ENCODE measurements around the gene IL12RB2.

Gene IL12RB2

DNA sequence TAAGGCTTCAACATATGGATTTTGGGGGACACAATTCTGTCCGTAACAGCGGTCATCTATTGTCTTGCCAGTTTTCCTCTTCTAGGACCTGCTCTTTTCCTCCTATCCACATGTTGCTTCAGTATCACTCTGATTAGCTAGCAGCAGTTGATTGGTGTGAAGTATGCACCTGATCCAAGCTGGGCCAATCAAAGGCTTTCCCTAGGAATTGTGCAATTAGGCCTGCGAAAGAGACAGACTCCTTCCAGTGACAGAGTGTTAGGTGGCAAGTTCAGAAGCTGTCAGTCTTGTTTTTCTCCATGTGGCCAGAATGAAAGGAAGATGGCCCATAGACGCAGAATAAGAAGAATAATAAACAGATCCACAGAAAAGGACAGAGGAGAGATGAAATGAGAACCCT is 34.1 kb upstream of the IL12RB2 start:
- no peak for TF ChIP-seq CTCF (IDR thresholded peaks at IDR 0.05; ENCODE audit: control insufficient read depth, extremely low read depth, insufficient read depth)
- H3K4me3 ChIP-seq (ENCODE audit: low read depth, low read length): no peak overlapping the region
- DNase-seq (ENCODE audit: low read depth): no peak

DNA sequence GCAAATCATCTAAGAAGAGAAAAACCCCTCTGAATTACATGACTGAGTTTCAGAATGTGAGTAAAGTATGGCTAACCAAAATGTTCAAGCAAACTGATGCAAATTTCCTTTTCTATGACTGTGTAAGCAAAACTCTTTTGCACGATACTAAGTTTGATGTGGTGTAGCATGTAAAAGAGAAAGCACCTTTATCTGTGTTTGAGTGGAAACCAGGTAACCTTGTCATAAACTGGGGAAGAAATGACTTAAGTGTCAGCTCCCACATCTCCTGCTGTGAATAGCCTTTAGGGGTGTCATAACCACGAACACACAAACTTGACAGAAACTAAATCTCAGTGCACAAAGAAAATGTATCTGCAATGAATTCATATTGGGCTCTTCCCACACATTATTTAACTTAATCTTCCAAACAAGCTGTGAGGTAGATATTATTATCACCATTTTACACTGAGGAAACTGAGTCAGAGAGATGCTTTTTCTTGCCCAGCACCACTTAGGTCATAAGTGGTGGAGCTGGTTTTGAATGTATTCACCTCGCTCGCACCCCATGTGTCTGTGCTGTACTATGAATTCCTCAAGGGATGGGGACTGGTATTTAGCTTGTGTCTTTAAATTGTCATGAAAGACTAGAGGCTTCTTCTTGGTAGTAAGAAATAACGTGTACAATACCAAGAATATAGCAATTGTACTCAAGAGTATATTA is 32.9 kb upstream of the IL12RB2 start:
- no peak overlapping the region for H3K4me3 ChIP-seq (ENCODE audit: low read depth, low read length)
- no peak for DNase-seq (ENCODE audit: low read depth)
- TF ChIP-seq CTCF (IDR thresholded peaks at IDR 0.05; ENCODE audit: control insufficient read depth, extremely low read depth, insufficient read depth): no peak

GRCh38 chr1:67280696-67281095 is 27.0 kb upstream of the IL12RB2 start:
- DNase-seq (ENCODE audit: low read depth): no peak
- TF ChIP-seq CTCF (IDR thresholded peaks at IDR 0.05; ENCODE audit: control insufficient read depth, extremely low read depth, insufficient read depth): no peak
- no peak overlapping the region for H3K4me3 ChIP-seq (ENCODE audit: low read depth, low read length)

DNA sequence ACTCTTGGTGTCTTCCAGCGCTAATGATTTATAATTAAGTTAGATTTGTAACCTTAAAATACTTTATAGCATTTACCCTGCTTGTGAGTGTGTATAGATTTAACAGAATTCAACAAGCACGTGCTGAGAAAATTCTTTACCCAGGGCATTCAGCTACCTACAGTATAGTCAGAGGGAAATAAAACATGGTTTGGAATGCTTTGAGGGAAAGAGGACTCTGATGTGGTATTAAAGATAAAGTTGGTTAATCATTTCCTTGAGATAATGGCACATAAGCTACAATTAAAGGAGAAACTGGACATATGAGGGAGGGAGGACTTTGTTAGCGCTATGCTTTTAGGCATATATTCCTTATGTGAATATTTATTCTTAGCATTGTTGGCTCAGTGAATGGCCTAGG is 26.4 kb upstream of the IL12RB2 start:
- no peak overlapping the region for H3K4me3 ChIP-seq (ENCODE audit: low read depth, low read length)
- no peak for DNase-seq (ENCODE audit: low read depth)
- no peak for TF ChIP-seq CTCF (IDR thresholded peaks at IDR 0.05; ENCODE audit: control insufficient read depth, extremely low read depth, insufficient read depth)

DNA sequence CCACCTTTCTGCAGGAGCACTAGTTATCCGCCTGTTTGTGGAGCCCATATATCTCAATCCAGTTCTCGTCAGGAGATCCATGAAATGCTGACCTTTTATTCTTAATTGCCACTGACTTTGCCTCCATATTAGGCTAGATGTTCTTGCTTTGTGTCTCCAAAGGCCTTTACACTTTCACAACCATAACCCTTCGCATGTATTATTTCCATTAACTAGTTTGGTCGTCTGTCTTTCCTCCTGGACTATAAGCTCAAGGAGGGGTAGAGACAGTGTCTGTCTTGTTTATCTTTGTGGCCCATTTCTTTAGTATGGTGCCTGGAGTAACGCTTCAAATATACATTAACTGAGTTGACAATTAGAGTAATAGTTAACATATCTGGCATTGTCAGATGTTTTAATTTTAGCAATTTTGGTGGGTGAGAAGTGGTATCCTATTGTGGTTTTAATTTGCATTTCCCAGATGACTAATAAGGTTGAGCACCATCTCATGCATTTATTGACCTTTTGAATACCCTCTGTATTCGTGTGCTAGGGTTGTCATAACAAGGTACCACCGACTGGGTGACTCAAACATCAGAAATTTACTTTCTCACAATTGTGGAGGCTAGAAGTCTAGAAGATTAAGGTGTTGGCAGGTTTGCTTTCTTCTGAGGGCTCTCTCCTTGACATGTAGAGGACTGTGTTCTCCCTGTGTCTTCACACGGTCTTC is 21.7 kb upstream of the IL12RB2 start:
- no peak overlapping the region for H3K4me3 ChIP-seq (ENCODE audit: low read depth, low read length)
- TF ChIP-seq CTCF (IDR thresholded peaks at IDR 0.05; ENCODE audit: control insufficient read depth, extremely low read depth, insufficient read depth): no peak
- DNase-seq (ENCODE audit: low read depth): no peak

DNA sequence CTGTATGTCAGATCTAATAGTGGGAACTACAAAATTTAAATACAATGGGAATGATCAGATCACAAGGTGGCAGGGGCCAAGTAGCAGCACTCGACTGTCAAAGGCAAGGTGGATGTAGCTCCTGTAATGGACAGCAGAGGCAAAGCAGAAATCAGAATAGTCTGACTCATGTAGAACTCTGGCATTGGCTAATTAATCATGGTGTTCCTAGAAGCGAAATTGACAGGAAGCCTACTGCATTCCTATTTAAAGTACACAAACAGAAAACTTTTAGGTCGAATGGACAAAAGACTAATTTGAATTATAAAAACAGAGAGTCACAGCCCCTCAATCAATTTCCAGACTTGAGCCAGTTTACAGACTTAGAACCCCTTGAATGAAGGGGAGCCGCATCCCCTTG is 17.4 kb upstream of the IL12RB2 start:
- H3K4me3 ChIP-seq (ENCODE audit: low read depth, low read length): no peak overlapping the region
- no peak for TF ChIP-seq CTCF (IDR thresholded peaks at IDR 0.05; ENCODE audit: control insufficient read depth, extremely low read depth, insufficient read depth)
- no peak for DNase-seq (ENCODE audit: low read depth)

Data from LNCaP clone FGC (cell line).